Measurements from ENCODE around the gene CIAO2A. TPM values are rescaled to one million over a fixed set of nuclear protein-coding genes. Genes with fewer than 3 reads are reported as not detected.

CIAO2A gene
- total RNA-seq, 2 donors from 2014 or later = 47.2 to 133 TPM

DNA sequence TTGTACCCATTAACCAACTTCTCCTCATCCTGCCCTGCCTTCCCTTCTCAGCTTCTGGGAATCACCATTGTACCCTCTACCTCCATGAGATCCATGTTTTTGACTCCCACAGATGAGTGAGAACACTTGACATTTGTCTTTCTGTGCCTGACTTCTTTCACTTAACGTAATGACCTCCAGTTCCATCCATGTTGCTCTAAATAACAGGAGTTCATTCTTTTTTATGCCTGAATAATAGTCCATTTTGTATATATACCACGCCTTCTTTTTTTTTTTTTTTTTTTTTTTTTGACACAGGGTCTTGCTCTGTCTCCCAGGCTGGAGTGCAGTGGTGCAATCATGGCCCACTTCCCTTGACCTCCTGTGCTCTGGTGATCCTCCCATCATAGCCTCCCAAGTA, 8.9 kb upstream of the CIAO2A start:
- no peaks in the 10 kb centered on the region for H3K9me3 ChIP-seq
- 98% methylated on average over 2 of the region's 2 CpGs for WGBS
- intact Hi-C loops (cut with DNase I) = no loop called here
- H3K27ac ChIP-seq = no peak overlapping the region
- DNase-seq (ENCODE audit: low spot score) = no peak
- TF ChIP-seq, protein P1, sequence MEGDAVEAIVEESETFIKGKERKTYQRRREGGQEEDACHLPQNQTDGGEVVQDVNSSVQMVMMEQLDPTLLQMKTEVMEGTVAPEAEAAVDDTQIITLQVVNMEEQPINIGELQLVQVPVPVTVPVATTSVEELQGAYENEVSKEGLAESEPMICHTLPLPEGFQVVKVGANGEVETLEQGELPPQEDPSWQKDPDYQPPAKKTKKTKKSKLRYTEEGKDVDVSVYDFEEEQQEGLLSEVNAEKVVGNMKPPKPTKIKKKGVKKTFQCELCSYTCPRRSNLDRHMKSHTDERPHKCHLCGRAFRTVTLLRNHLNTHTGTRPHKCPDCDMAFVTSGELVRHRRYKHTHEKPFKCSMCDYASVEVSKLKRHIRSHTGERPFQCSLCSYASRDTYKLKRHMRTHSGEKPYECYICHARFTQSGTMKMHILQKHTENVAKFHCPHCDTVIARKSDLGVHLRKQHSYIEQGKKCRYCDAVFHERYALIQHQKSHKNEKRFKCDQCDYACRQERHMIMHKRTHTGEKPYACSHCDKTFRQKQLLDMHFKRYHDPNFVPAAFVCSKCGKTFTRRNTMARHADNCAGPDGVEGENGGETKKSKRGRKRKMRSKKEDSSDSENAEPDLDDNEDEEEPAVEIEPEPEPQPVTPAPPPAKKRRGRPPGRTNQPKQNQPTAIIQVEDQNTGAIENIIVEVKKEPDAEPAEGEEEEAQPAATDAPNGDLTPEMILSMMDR (IDR thresholded peaks at IDR 0.05) = no peak
- TF ChIP-seq POLR2A (IDR thresholded peaks at IDR 0.05) = no peak
- no peak for TF ChIP-seq POLR2AphosphoS5 (IDR thresholded peaks at IDR 0.05)
- H3K4me3 ChIP-seq = no peak overlapping the region
- H3K4me1 ChIP-seq (replicated peaks) = peaks cover 8% of the 10 kb centered on the region
- no peaks in the 10 kb centered on the region for H3K27me3 ChIP-seq (replicated peaks; ENCODE audit: insufficient read depth)
- no peaks in the 10 kb centered on the region for H3K36me3 ChIP-seq

DNA sequence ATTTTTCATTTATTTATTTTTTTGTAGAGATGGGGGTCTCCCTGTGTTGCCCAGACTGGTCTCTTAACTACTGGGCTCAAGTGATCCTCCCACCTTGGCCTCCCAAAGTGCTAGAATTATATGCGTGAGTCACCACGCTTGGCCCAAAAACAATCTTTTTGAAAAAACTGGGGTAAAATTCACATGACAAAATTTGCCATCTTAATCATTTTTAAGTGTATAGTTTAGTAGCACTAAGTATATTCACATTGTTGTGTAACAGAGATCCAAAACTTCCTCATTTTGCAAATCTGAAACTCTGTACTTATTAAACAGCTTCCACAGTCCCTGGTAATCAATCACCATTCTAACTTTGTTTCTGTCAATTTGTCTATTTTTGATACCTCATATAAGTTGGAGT, 7.3 kb upstream of the CIAO2A start:
- WGBS = 88% methylated on average over 2 of the region's 2 CpGs
- no peaks in the 10 kb centered on the region for H3K27me3 ChIP-seq (replicated peaks; ENCODE audit: insufficient read depth)
- no peak for DNase-seq (ENCODE audit: low spot score)
- peaks cover 8% of the 10 kb centered on the region for H3K4me1 ChIP-seq (replicated peaks)
- intact Hi-C loops (cut with DNase I) = no loop called here
- H3K9me3 ChIP-seq = no peaks in the 10 kb centered on the region
- no peak overlapping the region for H3K4me3 ChIP-seq
- no peaks in the 10 kb centered on the region for H3K36me3 ChIP-seq
- no peak overlapping the region for H3K27ac ChIP-seq
- TF ChIP-seq POLR2A (IDR thresholded peaks at IDR 0.05) = no peak
- TF ChIP-seq POLR2AphosphoS5 (IDR thresholded peaks at IDR 0.05) = no peak
- TF ChIP-seq, protein P1 (IDR thresholded peaks at IDR 0.05) = no peak

DNA sequence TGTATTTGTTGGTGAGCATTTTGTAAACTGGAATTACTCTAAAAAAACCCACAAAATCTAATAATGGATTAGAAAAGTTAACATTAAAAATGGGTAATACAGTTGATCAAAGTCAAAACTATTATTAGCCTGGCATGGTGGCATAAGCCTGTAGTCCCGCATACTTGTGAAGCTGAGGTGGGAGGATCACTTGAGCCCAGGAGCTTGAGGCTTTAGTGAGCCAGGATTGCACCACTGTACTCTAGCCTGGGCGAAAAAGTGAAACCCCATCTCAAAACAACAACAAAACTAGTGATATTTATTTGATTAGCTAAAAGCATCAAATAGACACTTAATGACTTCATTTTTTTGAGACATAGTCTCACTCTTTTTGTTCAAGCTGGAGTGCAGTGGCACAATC, 5.7 kb upstream of the CIAO2A start:
- H3K27me3 ChIP-seq (replicated peaks; ENCODE audit: insufficient read depth) = no peaks in the 10 kb centered on the region
- no peak overlapping the region for H3K4me3 ChIP-seq
- no peaks in the 10 kb centered on the region for H3K9me3 ChIP-seq
- no peak overlapping the region for H3K27ac ChIP-seq
- 53% methylated on average over 2 of the region's 2 CpGs for WGBS
- H3K36me3 ChIP-seq = no peaks in the 10 kb centered on the region
- peaks cover 8% of the 10 kb centered on the region for H3K4me1 ChIP-seq (replicated peaks)
- DNase-seq (ENCODE audit: low spot score) = no peak
- intact Hi-C loops (cut with DNase I) = loop anchor here (5.0 kb wide), 1 partner anchor 63 kb away; the partner anchor contains the start of gene PPIB
- TF ChIP-seq, protein P1 (IDR thresholded peaks at IDR 0.05) = no peak
- no peak for TF ChIP-seq POLR2A (IDR thresholded peaks at IDR 0.05)
- TF ChIP-seq POLR2AphosphoS5 (IDR thresholded peaks at IDR 0.05) = no peak

DNA sequence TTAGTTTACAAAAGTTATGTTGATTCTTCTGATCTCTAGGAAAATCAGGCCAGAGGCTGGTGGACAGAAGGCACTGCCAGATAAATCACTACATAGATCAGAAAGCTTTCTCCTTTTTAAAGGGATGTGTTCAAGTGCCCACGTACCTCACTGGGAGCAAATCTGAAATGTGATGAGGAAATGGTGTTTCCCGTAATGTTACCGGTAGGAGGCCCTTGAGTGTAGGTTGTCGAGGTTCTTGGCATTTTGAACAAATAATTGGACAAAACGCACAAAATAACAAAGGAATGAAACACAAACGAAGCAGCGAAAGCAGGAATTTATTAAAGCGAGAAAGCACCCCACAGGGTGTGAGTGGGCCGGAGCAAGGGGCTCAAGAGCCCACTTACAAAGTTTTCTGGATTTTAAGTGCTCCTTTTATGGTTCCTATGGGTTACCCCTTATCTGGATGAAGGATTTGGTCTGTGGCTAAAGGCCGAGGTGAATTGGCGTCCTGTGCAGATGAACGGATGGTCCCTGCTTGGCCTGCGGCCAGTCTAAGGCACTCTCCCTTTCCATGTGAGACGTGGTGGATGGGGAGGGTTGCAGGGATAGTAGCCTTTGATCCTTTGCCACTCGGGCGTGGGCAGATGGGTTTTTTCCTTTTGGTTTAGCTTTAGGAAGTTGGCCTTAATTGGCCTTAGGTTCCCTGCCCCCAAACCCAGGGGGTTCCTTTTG, 3.2 kb upstream of the CIAO2A start:
- Histone ChIP-seq H3K27ac (peak overlapping the region; percentile 78 to 82), H3K4me3 (peak overlapping the region; percentile 82 to 86), H3K36me3 (no peaks in the 10 kb centered on the region), H3K27me3 (replicated peaks; ENCODE audit: insufficient read depth) (no peaks in the 10 kb centered on the region), H3K4me1 (replicated peaks) (peaks cover 12% of the 10 kb centered on the region), H3K9me3 (no peaks in the 10 kb centered on the region)
- DNase-seq (ENCODE audit: low spot score) = no peak
- intact Hi-C loops (cut with DNase I) = loop anchor here (5.0 kb wide), 1 partner anchor 65 kb away; the partner anchor contains the start of gene PPIB
- TF ChIP-seq, protein P1 (IDR thresholded peaks at IDR 0.05) = no peak
- TF ChIP-seq POLR2AphosphoS5 (IDR thresholded peaks at IDR 0.05) (no peak), POLR2A (IDR thresholded peaks at IDR 0.05) (no peak)
- WGBS = 1% methylated on average over 16 of the region's 16 CpGs
